ENCODE results near the gene SORCS1.

DNA sequence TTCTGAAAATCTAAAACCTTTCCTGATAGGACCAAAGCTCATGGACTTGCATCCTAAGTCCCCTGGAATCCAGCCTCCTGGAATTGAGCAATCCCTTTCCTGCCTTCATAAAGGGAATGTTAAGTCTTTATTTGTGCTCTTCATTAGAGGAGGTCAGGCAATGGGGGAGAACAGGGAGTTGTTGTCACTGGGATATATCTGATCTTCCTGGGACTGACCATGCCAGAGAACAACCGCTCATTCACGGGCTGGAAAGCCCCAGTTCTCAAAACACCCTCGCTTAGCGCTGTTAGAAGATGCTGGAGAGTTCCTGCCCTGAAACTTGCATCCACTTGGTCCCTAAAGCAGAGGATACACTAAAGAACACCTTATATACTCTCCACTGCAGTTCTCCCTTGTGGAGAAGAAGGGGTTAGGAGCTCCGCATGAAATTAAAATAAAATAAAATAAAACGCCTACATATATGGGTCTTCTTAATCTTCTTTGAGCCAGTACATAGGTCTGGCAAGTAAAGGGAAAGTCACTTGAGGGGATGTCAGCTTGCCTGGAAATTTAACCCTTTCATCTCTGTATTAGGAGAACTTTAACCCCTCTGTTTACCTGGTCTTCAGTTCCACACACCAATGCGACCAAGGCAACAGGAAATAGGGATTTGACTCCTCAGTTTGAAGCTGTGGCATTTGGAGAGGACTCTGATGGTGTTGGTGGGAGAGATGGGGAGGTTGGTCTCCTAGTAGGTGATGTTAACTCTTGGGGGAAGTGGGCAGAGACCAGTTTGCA is 1.2 kb downstream of the SORCS1 start:
- no peak for TF ChIP-seq EZH2 (IDR thresholded peaks at IDR 0.05; ENCODE audit: low read length, missing control alignments)
- TF ChIP-seq, protein P1, sequence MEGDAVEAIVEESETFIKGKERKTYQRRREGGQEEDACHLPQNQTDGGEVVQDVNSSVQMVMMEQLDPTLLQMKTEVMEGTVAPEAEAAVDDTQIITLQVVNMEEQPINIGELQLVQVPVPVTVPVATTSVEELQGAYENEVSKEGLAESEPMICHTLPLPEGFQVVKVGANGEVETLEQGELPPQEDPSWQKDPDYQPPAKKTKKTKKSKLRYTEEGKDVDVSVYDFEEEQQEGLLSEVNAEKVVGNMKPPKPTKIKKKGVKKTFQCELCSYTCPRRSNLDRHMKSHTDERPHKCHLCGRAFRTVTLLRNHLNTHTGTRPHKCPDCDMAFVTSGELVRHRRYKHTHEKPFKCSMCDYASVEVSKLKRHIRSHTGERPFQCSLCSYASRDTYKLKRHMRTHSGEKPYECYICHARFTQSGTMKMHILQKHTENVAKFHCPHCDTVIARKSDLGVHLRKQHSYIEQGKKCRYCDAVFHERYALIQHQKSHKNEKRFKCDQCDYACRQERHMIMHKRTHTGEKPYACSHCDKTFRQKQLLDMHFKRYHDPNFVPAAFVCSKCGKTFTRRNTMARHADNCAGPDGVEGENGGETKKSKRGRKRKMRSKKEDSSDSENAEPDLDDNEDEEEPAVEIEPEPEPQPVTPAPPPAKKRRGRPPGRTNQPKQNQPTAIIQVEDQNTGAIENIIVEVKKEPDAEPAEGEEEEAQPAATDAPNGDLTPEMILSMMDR (conservative IDR thresholded peaks at IDR 0.05 in 1 of 2, IDR thresholded peaks at IDR 0.05 in 1 of 2; ENCODE audit: low read depth in 1 of 2, low read length in 2 of 2), result no peak
